ENCODE measurements around the gene GIMAP5. TPM values are rescaled to one million over a fixed set of nuclear protein-coding genes. Genes with fewer than 3 reads are reported as not detected.

Gene GIMAP5
- total and polyA plus RNA-seq, 9 of the 15 experiments (the other 6 are each of a cell fraction or from before 2014, with no cell fraction given): 0.35 TPM; not detected in 8

GRCh38 chr7:150787321-150788281 is 50.4 kb downstream of the GIMAP5 start (continued):
- TF ChIP-seq ZBTB1 (CRISPR knock-in tag; IDR thresholded peaks at IDR 0.05; ENCODE audit: borderline replicate concordance, low read depth) (no peak), NFIX (CRISPR knock-in tag; IDR thresholded peaks at IDR 0.05; ENCODE audit: low read depth) (peak; percentile 28; the same call in 1 of the 2 replicates), ZMIZ1 (IDR thresholded peaks at IDR 0.05; ENCODE audit: low read depth in 2 of 2, low read length in 2 of 2) (peak in 1 of 2 experiments; percentile 69; a peak in 1 of 4 replicates), XRCC4 (IDR thresholded peaks at IDR 0.05; ENCODE audit: extremely low read depth, insufficient read depth, insufficient read length) (no peak), NCOA1 (IDR thresholded peaks at IDR 0.05; ENCODE audit: low read depth) (peak; percentile 87), PHB (CRISPR knock-in tag; IDR thresholded peaks at IDR 0.05) (no peak; the same call in 1 of the 2 replicates), FOXJ2 (tag; IDR thresholded peaks at IDR 0.05) (no peak), RREB1 (CRISPR knock-in tag; IDR thresholded peaks at IDR 0.05) (peak; percentile 34; the same call in 1 of the 2 replicates), RFX5 (IDR thresholded peaks at IDR 0.05; ENCODE audit: low read depth, low read length) (no peak), TRIM28 (IDR thresholded peaks at IDR 0.05) (no peak), NKRF (IDR thresholded peaks at IDR 0.05; ENCODE audit: borderline replicate concordance) (no peak), ATF2 (CRISPR knock-in tag; IDR thresholded peaks at IDR 0.05) (no peak), CBFA2T3 (IDR thresholded peaks at IDR 0.05) (peak; percentile 75)

Measured in K562 (cell line).